Measurements from ENCODE around the gene ATP6V1C2. TPM values are rescaled to one million over a fixed set of nuclear protein-coding genes. Genes with fewer than 3 reads are reported as not detected.
A peak's percentile ranks its signal among the peaks of the same experiment; 100 is the strongest.

ATP6V1C2 gene
- total and polyA plus RNA-seq, 2 of the 4 experiments (the other 2 are of a cell fraction), result not detected

DNA sequence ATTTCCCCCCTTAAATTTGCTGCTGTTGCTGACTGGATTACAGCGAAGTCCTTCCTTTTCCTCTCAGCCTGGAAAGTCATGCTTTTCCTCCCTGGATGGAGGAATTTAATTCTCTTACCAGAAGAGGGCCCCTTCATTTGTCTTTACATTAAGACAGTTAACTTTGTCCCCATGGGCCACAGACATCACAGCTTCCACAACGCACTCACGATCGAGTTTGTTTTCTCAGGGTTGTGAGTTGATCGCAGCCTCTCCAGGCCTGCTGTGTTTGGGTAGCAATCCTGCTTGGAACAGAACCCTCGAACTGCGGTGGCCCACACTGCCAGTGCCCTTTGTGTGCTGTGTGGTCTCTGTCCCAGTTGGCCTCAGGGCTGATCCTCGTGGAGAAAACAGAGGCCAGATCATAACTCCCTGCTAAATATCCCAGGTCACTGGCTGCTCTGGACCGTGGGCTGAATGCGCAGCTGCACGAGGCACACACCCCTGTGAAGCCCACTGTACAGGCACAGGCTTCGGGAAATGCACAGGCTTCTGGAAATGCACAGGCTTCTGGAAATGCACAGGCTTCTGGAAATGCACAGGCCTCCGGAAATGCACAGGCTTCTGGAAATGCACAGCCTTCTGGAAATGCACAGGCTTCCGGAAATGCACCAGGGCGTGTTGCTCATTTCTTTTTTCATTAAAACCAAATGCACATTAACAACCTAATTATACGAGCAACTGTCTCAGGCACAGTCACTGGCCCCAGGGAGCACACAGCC, 93.3 kb downstream of the ATP6V1C2 start (continued):
- TF ChIP-seq, protein P1, sequence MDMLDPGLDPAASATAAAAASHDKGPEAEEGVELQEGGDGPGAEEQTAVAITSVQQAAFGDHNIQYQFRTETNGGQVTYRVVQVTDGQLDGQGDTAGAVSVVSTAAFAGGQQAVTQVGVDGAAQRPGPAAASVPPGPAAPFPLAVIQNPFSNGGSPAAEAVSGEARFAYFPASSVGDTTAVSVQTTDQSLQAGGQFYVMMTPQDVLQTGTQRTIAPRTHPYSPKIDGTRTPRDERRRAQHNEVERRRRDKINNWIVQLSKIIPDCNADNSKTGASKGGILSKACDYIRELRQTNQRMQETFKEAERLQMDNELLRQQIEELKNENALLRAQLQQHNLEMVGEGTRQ (IDR thresholded peaks at IDR 0.05; ENCODE audit: low read depth, low read length), result no peak

DNA sequence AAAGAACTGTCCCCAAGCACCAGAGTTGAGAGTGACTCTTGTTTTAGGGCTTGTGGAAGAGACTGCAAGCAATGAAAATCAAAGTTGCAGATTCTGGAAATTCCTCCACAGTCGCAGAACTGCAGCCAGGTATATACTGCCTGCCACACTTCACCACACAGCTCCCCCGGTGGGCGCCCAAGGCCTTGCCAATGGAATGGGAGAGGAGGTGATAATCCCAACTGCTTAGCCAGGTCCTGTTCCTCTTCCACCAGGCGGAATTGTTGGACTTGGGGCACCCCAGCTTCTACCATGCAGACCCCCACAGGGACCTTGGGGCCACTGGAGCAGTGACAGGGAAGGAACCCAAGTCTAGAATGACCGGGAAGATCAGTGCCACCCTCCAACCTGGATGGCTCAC, 96.0 kb downstream of the ATP6V1C2 start:
- Histone ChIP-seq H2AK5ac (ENCODE audit: low read depth, low read length) (no peak overlapping the region), H2AFZ (replicated peaks; ENCODE audit: low read length, poor library complexity) (no peak overlapping the region), H4K8ac (ENCODE audit: low read depth in 2 of 2, low read length in 2 of 2) (no peak overlapping the region), H3K56ac (ENCODE audit: extremely low read depth, insufficient read depth, low read length) (no peak overlapping the region), H2BK15ac (ENCODE audit: low read depth, low read length) (no peak overlapping the region), H3K36me3 (ENCODE audit: control insufficient read depth, insufficient read depth, low read length) (no peaks in the 10 kb centered on the region), H3K18ac (ENCODE audit: low read depth, low read length) (no peak overlapping the region), H4K91ac (ENCODE audit: insufficient read depth, low read depth, low read length) (no peak overlapping the region), H2AK9ac (replicated peaks; ENCODE audit: low read depth, low read length, poor library complexity) (no peak overlapping the region), H3K14ac (replicated peaks; ENCODE audit: low read depth, low read length) (no peak overlapping the region), H3K27ac (ENCODE audit: insufficient read depth, low read length) (no peak overlapping the region), H3K4me1 (ENCODE audit: control insufficient read depth, insufficient read depth, low read length) (no peaks in the 10 kb centered on the region; the same call in 1 of the 2 replicates), H3K27me3 (ENCODE audit: control insufficient read depth, insufficient read depth, low read length) (peaks cover 34% of the 10 kb centered on the region), H3K79me1 (ENCODE audit: low read depth in 1 of 2, low read length in 2 of 2) (no peaks in the 10 kb centered on the region), H3K23ac (ENCODE audit: low read depth, low read length) (no peak overlapping the region), H4K20me1 (ENCODE audit: insufficient read depth, low read length) (no peaks in the 10 kb centered on the region), H2BK20ac (ENCODE audit: low read depth, low read length) (no peak overlapping the region), H3K9ac (ENCODE audit: low read depth, low read length) (no peak overlapping the region), H3K4me2 (ENCODE audit: low read depth, low read length) (no peak overlapping the region), H2BK120ac (ENCODE audit: low read depth, low read length) (no peak overlapping the region), H3K9me1 (ENCODE audit: insufficient read depth, low read length) (no peaks in the 10 kb centered on the region), H3K4ac (ENCODE audit: low read depth, low read length) (no peak overlapping the region), H4K5ac (ENCODE audit: low read depth, low read length) (no peak overlapping the region), H3K4me3 (ENCODE audit: insufficient read depth, low read depth, low read length) (no peak overlapping the region), H2BK5ac (ENCODE audit: low read depth, low read length, poor library complexity, severe bottlenecking) (no peak overlapping the region), H3K9me3 (ENCODE audit: control insufficient read depth, insufficient read depth, low read length) (no peaks in the 10 kb centered on the region)
- ChIA-PET POLR2A (ENCODE audit: unreplicated experiment) (interaction anchor here (0.6 kb wide), 1 partner anchor 8 kb away, joined by 6 read pairs; no protein-coding TSS in a partner anchor), CTCF (interaction anchor here (1.1 kb wide), 1 partner anchor 15 kb away, joined by 5 read pairs; no protein-coding TSS in a partner anchor)
- BruUV-seq (replicated peaks), result no TSS peak
- DNase-seq (no peak), ATAC-seq (ENCODE audit: low read depth) (no peak)
- TF ChIP-seq, protein P2, sequence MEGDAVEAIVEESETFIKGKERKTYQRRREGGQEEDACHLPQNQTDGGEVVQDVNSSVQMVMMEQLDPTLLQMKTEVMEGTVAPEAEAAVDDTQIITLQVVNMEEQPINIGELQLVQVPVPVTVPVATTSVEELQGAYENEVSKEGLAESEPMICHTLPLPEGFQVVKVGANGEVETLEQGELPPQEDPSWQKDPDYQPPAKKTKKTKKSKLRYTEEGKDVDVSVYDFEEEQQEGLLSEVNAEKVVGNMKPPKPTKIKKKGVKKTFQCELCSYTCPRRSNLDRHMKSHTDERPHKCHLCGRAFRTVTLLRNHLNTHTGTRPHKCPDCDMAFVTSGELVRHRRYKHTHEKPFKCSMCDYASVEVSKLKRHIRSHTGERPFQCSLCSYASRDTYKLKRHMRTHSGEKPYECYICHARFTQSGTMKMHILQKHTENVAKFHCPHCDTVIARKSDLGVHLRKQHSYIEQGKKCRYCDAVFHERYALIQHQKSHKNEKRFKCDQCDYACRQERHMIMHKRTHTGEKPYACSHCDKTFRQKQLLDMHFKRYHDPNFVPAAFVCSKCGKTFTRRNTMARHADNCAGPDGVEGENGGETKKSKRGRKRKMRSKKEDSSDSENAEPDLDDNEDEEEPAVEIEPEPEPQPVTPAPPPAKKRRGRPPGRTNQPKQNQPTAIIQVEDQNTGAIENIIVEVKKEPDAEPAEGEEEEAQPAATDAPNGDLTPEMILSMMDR (conservative IDR thresholded peaks at IDR 0.05; ENCODE audit: low read depth, low read length), result peak; percentile 38
- no peak for TF ChIP-seq MXI1 (IDR thresholded peaks at IDR 0.05; ENCODE audit: borderline replicate concordance, low read depth, low read length)
- WGBS, 2 experiments (ENCODE audit: extremely low coverage in 2 of 2, insufficient read length in 1 of 2), result no CpG with 5 or more reads among the region's 5 CpGs
- dilution Hi-C loops (cut with HindIII; ENCODE audit: low sequenced_read_pairs, unreplicated experiment) (no loop called here), intact Hi-C loops (cut with micrococcal nuclease) (no loop called here), in situ Hi-C loops (cut with MboI; ENCODE audit: low sequenced_read_pairs) (no loop called here)
